Measurements from ENCODE around the gene MYRFL.

- TF ChIP-seq CTCF (IDR thresholded peaks at IDR 0.05) = no peak
- TF ChIP-seq POLR2AphosphoS5 (IDR thresholded peaks at IDR 0.05) = no peak
- TF ChIP-seq POLR2A (IDR thresholded peaks at IDR 0.05) = no peak
Observed at GRCh38 chr12:69888901-69889300, 63.9 kb downstream of the MYRFL start.

All from breast epithelium (tissue), 3 donors.